Articular chondrocyte of knee joint (primary cell): ENCODE results near the gene DPEP2. TPM values are rescaled to one million over a fixed set of nuclear protein-coding genes. Genes with fewer than 3 reads are reported as not detected.

Source experiments
- small RNA-seq: library from RNA; depleted of rRNA; stranded (forward); fragments of <200 nt; gene quantifications from one replicate; pipeline ENCODE3, GENCODE V24; 2012
- total RNA-seq: library from RNA; depleted of rRNA; stranded (reverse); fragments of >200 nt; gene quantifications from 2 replicates; pipeline ENCODE4 v1.2.3, GENCODE V29; 2012

Gene DPEP2, protein sequence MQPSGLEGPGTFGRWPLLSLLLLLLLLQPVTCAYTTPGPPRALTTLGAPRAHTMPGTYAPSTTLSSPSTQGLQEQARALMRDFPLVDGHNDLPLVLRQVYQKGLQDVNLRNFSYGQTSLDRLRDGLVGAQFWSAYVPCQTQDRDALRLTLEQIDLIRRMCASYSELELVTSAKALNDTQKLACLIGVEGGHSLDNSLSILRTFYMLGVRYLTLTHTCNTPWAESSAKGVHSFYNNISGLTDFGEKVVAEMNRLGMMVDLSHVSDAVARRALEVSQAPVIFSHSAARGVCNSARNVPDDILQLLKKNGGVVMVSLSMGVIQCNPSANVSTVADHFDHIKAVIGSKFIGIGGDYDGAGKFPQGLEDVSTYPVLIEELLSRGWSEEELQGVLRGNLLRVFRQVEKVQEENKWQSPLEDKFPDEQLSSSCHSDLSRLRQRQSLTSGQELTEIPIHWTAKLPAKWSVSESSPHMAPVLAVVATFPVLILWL
- not detected in 2 replicates for total RNA-seq

DNA sequence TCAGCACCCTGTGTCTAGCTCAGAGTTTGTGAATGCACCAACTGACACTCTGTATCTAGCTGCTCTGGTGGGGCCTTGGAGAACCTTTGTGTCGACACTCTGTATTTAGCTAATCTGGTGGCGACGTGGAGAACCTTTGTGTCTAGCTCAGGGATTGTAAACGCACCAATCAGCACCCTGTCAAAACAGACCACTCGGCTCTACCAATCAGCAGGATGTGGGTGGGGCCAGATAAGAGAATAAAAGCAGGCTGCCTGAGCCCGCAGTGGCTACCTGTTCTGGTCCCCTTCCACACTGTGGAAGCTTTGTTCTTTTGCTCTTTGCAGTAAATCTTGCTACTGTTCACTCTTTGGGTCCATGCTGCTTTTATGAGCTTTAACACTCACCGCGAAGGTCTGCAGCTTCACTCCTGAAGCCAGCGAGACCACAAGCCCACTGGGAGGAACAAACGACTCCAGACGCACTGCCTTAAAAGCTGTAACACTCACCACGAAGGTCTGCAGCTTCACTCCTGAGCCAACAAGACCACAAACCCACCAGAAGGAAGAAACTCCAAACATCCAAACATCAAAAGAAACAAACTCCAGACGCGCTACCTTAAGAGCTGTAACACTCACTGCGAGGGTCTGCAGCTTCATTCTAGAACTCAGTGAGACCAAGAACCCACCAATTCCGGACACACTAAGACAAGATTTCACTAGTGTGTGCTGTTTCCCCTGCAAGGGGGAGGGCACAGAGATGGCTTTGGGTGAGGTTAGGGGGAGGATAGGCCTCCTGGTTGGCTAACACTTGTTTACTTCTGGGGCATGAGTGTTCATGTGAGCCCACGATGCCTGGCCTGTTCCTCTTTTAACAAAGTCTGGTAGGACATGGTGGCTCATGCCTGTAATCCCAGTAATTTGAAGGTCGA lies at the start of gene DPEP2:
TSS of gene DPEP2 (minus strand) at position 706 of the 910 bp plus-strand sequence. CDS start 6,272 bp downstream, outside the sequence.

DNA sequence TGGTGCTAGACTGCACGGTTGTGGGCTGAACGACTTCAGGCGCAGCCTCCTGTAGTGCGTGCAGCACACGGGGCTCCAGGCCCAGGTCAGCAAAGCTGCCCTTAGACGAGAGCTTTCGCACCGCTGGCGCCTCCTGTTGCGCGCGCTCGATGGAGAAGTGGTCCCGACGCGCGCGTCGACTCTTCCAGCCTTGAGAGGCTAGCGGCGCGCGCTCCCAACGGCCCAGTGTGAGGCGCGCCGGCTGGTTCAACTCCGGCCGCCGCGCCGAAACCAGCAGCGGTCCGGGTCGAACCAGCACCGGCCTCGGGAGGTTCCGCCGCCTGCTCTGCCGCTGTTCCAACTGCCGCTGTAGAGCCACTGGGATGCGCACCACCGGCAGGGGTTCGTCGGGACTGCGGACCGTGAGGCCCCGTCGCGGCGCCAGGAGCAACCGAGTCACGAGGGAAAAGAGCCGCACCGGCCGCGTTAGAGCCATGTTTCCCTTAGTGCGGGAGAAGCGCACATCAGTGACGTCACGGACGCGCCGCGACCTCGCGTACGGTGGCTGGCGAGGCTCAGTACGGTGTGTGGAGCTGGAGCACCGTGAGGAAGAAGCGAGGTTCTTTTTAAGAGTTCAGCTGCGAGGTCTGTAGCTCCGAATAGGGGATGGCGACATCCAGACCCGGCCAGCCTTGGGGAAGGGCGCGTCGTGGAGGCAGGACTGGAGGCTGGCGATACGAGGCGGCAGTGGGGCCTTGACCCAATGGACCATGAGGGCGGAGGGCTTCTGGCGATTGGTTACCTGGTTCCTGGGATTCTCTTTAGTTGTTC lies 23.6 kb upstream of the DPEP2 start, which contains the start of the genes DDX28 and DUS2:
TSS of gene DDX28 (minus strand) at position 505 of the 810 bp plus-strand sequence. CDS start at position 475, 30 bp downstream.
TSS of gene DUS2 (plus strand) at position 557 of the 810 bp plus-strand sequence. CDS start 14,740 bp downstream, outside the sequence.

DNA sequence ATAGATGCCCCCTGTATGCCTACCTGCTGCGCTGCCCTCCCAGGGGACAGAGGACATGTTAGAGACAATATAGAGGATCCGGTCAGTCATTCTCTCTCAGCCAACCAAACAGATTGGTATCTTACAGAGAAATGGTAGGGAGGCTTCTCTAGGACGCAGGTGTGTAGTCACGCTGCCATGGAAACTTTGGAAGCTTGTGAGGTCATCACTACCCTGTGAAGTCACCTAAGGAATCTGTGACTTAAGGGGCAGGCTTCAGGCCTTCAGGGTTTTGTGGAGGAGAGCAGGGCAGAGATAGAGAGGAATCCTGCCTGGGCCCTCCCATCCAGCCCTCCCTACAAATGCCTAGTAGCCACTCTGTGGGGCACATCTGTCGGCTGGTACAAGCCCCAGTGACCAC lies 16.4 kb upstream of the DPEP2 start, which contains the start of gene DPEP2NB:
TSS of gene DPEP2NB (minus strand) at position 231 of the 400 bp plus-strand sequence. CDS start at position 90, 141 bp downstream.

DNA sequence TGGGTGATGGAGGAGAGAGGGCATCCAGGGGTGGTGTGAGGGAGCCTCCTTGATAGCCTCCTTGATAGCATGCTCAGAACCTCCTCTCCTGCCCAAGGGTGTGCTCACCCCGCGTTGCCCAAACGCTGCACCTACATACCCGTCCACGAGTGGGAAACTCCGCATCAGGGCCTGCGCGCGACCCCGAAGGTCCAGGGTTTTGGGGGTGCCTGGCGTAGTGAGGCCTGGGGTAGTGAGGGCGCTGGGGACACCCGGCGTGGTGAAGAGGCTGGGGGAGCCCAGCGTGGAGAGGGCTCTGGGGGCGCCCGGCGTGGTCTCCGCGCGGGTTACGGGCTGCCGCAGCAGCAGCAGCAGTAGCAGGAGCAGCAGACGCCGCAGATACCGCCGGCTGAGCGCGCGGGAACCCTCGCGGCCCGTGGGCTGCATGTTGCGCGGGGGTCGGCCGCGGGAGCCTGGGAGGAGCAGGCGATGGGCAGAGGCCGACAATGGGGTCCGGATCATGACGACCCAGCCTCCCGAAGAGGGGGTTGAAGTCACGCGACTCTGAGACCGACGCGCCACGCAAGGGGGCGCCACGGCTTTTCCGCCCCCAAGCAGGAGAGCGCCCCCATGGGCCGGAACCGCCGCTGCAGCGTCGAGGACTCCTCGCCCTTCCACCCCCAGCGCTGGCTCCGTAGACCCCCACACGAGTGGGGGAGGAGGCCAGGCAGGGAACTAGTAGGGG lies 19.2 kb downstream of the DPEP2 start, which contains the start of gene DPEP3:
TSS of gene DPEP3 (minus strand) at position 545 of the 724 bp plus-strand sequence. CDS start at position 426, 119 bp downstream.

DNA sequence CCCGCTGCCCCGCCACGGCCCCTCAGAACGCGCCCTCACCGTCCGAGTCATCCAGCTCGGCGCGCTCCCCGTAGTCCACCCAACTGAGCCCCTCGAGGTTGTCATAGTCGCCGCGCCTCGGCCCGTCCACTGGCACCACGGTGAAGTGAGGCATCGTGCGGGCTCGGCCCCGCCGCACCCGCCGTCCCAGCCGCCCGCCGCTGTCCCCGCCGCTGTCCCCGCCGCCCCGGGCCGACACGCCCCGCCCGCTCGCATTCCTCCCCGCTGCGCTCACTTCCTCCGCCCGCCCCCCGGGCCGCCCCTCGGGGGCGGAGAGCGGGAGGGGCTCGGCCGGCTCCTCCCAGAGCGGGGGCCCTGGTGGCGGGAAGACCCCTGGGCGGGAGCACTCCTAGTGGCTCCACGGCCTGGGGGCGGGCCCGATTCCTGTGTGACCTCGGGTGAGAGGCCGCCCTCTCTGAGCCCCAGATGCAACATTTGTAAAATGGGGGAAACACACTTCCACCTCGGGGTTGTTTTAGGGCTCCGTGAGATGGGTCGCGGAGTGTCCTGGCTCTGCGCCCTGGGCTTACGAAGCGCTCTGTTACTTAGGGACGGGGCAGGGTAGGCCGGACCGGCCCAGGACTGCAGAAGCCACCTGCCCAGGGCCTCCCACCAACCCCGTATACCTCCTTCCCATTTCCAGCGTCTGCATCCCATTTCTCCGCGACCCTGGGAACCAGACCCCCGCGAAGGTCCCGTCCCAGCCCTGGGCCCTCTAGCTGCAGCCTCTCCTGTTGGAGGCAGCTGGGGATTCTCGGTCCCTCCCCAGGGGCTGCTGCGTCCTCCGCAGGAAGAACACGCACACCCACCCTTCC lies 30.7 kb downstream of the DPEP2 start, which contains the start of gene SLC12A4:
TSS of gene SLC12A4 (minus strand) at position 238 of the 854 bp plus-strand sequence. CDS start at position 154, 84 bp downstream.

DNA sequence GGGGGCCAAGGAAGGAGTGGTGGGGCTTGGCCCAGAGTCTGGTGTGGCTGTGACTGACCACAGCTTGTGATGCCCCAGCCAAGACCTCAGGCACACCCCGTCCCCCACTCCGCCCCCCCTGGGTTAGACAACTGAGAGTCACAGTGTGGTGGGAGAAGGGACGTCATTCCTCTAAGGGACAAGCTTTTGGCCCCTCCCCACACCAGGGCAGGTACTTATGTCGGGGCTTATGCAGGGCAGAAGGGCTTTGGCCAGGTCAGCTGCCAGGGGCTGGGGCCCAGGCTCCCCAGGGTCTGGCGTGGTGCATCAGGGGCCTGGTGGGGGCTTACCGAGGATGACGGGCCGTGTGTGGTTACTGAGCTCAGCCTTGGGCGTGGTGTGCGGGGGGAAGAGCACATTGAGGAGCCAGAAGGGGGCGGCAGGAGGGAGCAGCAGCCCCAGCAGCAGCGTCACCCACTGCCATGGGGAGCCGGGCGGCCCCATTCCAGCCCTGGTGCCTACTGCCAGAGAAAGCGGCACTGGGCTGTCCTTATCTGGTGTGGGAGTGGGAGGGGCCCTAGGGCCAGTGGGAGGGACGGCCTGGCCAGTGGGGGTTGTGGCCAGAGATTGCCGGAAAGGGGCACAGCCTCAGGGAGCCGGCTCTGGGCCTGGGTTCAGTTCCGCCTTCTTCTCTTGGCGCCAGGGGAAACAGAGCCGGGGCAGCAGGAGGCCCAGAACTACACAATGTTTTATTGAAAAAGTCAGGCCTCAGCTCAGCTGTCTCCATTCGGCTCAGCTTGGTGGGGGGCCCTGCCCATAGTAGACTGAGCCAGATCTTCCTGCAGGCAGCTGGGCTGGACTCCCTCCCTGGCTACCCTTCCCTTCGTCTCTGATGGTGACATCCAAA lies 55.4 kb downstream of the DPEP2 start, which contains the start of gene LCAT:
TSS of gene LCAT (minus strand) at position 502 of the 886 bp plus-strand sequence. CDS start at position 483, 19 bp downstream.

Small RNAs within 50 kb of the gene (small RNA-seq; reads per million reads assigned to genes)
- gene RNU6-359P = not detected

Other genes with a start within 250 kb of the DPEP2 start
- 4.8 and 6.9 TPM in 2 replicates for gene RANBP10, start 192.9 kb downstream of the DPEP2 start, total RNA-seq
- 1.2 and 2.1 TPM in 2 replicates for gene TSNAXIP1, start 192.6 kb downstream of the DPEP2 start, total RNA-seq
- gene THAP11, start 157.2 kb downstream of the DPEP2 start, total RNA-seq = 15.7 and 17.7 TPM in 2 replicates
- gene NUTF2, start 152.6 kb downstream of the DPEP2 start, total RNA-seq = 96.1 and 188 TPM in 2 replicates
- gene CENPT, start 151.8 kb downstream of the DPEP2 start, total RNA-seq = 21.3 and 25.9 TPM in 2 replicates
- 35.5 and 39.6 TPM in 2 replicates for gene EDC4, start 126.4 kb downstream of the DPEP2 start, total RNA-seq
- 0.32 TPM in 1 of 2 replicates, not detected in the other for gene NRN1L, start 114.6 kb downstream of the DPEP2 start, total RNA-seq
- 15.2 and 15.4 TPM in 2 replicates for gene PSKH1, start 106.2 kb downstream of the DPEP2 start, total RNA-seq
- gene CTRL, start 67.6 kb downstream of the DPEP2 start, total RNA-seq = 0.13 and 0.32 TPM in 2 replicates
- gene PSMB10, start 62.6 kb downstream of the DPEP2 start, total RNA-seq = 33.1 and 37.9 TPM in 2 replicates
- gene LCAT, start 55.4 kb downstream of the DPEP2 start, total RNA-seq = 5.1 and 7.3 TPM in 2 replicates
- gene SLC12A4, start 30.8 kb downstream of the DPEP2 start, total RNA-seq = 50.7 and 54.7 TPM in 2 replicates
- not detected in 2 replicates for gene DPEP3, start 19.0 kb downstream of the DPEP2 start, total RNA-seq
- gene DPEP2NB, start 16.4 kb upstream of the DPEP2 start, total RNA-seq = not detected in 2 replicates
- gene DDX28, start 23.7 kb upstream of the DPEP2 start, total RNA-seq = 8.5 and 8.9 TPM in 2 replicates
- 10.5 and 13.2 TPM in 2 replicates for gene DUS2, start 23.8 kb upstream of the DPEP2 start, total RNA-seq
- 32.3 and 39.0 TPM in 2 replicates for gene NFATC3, start 85.9 kb upstream of the DPEP2 start, total RNA-seq
- 0.11 and 0.13 TPM in 2 replicates for gene ESRP2, start 236.6 kb upstream of the DPEP2 start, total RNA-seq
- 22.7 and 24.6 TPM in 2 replicates for gene PLA2G15, start 245.9 kb upstream of the DPEP2 start, total RNA-seq